GM19397 (cell line): Measurements from ENCODE around the gene ZFAND5.
A peak's percentile ranks its signal among the peaks of the same experiment; 100 is the strongest.

Experiments
- ATAC-seq: cut with Tn5 transposase; IDR thresholded peaks from one replicate; pipeline ENCODE4 v1.9.1; 2021; ENCODE audit warnings: mild to moderate bottlenecking, moderate library complexity; ENCODE audit not compliant: unreplicated experiment

Gene ZFAND5

GRCh38 chr9:72363236-72363635 lies 1.8 kb downstream of the ZFAND5 start:
- no peak for ATAC-seq

- peak; percentile 13 for ATAC-seq
Observed at GRCh38 chr9:72362680-72363139, 2.3 kb downstream of the ZFAND5 start.

DNA sequence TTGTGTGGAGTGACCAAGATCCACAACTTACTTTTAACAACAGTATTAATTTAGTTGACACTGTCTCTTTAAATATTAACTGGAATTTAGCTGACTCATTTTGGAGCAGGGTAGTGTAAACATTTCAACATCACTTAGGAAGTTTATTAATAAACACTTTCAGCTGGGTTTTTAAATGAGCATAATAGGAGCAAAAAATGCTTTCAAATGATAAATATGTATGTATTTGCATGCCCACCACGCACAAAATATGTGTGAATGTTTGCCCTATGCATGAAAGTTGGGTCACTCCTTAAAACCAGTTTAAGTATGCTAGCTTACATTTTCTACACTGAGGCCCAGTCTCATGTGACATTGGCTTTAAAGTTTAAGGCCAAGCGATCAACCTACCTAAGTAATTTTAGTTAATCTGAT lies 2.9 kb downstream of the ZFAND5 start:
- ATAC-seq = no peak

GRCh38 chr9:72361217-72361616 lies 3.8 kb downstream of the ZFAND5 start:
- ATAC-seq = no peak

- no peak for ATAC-seq
Observed at GRCh38 chr9:72360324-72360723, 4.7 kb downstream of the ZFAND5 start.

- ATAC-seq = no peak
Observed at GRCh38 chr9:72356041-72356582, 8.9 kb downstream of the ZFAND5 start.

GRCh38 chr9:72355153-72355552 lies 9.9 kb downstream of the ZFAND5 start:
- no peak for ATAC-seq

GRCh38 chr9:72354704-72355103 lies 10.3 kb downstream of the ZFAND5 start:
- ATAC-seq = no peak

- ATAC-seq = no peak
Observed at GRCh38 chr9:72353455-72354116, 11.4 kb downstream of the ZFAND5 start.

- ATAC-seq = no peak
Observed at GRCh38 chr9:72352911-72353388, 12.1 kb downstream of the ZFAND5 start.

- no peak for ATAC-seq
Observed at GRCh38 chr9:72351538-72352453, 13.2 kb downstream of the ZFAND5 start.

- no peak for ATAC-seq
Observed at GRCh38 chr9:72349911-72350310, 15.1 kb downstream of the ZFAND5 start.

GRCh38 chr9:72349240-72349639 lies 15.8 kb downstream of the ZFAND5 start:
- ATAC-seq = no peak

- ATAC-seq = no peak
Observed at GRCh38 chr9:72346333-72346732, 18.7 kb downstream of the ZFAND5 start.

GRCh38 chr9:72338631-72339030 lies 26.4 kb downstream of the ZFAND5 start:
- no peak for ATAC-seq

DNA sequence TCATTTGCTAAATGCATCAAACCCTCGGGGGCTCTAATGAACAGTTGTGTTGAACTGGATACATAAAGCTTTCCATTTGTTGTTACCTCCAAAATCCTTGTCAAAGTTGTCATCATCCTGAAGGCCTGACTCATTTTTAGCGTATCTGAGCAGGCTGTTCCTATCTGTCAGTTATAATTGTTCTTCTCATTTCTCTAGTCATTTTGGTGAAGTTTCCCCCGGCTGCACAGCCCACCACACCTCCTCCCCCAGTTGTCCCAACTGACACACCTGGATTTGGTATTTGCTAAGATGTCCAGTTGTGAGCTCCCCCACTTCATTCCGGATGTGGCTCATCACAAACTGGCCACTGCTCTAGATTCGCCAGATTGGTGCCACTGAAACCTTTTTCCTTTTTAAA lies 27.7 kb downstream of the ZFAND5 start:
- ATAC-seq = no peak

DNA sequence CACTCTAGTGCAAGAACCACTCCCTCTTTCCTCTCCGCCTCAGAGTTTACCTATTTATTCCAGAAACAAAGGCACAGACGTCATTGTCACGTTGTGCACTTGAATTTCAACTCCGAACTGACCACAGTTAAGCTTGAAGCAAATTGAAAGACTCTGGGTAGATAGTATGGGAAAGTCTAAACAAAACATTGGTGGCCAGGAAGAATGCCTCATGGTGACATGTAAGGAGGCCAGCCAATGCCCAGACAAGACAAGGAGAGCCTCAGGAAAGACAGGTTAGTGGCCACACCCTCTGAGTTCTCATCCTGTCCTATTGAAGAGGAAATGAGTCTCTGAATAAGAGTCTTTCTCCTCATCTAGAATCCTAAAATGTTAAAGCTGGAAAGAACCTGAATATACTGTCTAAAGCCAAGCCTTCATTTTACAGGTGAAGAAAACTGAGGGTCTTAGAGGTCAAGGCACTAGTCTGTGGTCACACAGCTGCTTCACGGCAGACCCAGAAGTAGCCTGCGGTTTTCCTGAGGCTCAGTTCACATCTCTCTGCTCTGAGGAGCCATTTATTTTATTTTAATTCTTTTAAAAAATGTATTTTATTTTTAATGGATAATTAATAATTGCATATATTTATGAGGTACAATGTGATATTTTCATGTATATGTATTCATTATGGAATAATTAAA lies 30.2 kb downstream of the ZFAND5 start:
- no peak for ATAC-seq

GRCh38 chr9:72333709-72334108 lies 31.3 kb downstream of the ZFAND5 start:
- ATAC-seq = no peak

DNA sequence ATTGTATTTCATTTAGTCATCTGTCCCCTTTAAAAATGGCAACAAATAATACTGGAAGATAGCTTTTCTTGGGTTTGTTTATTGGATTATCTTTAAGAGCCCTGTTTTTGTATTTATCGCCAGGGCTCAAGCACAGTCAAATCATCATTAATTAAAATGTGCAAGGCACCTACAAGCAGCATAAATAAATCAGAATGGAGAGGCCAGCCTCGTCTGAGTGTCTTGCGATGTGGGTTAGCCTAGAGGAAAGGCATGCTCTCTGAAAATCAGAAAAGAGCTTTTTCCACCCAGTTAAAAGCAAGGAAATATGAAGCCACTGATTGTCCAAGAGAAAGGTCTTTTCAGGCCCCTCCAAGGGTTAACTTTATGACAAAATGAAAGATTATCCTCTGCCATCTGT lies 31.8 kb downstream of the ZFAND5 start:
- no peak for ATAC-seq

DNA sequence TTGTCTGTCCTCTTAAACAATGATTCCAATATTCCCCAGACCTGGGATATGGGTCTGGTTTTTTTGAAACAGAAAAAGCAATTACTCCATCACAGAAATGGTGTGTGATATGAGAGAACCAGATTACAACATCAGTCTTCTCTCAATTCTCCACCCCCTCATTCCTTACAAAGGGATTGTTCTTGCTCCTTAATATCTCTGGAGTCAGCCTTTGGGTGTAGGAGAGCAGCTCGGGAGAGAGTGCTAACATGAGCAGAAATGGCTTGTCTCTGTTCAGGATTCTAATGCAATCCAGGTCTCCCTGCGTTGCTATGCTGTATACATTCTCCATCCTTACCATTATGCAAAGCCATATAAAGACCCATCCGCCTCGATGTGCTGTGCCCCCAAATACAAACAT lies 32.7 kb downstream of the ZFAND5 start:
- ATAC-seq = no peak

DNA sequence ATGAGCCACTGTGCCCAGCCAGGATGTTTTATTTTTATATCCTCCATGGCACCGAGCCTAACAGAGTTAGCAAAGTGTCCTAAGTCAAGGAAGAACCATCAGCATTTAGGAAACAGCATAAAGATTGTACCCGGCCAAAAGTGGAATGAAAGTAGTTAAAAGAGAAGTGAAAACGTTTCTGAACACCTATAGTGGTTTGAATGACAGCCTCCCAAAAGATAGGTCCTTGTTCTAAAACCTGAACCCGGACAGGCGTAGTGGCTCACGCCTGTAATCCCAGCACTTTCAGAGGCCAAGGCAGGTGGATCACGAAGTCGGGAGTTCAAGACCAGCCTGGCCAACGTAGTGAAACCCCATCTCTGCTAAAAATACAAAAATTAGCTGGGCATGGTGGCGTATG lies 37.4 kb downstream of the ZFAND5 start:
- ATAC-seq = no peak
